Muscle of arm (tissue), 12 donors: ENCODE measurements around the gene CLEC16A. TPM values are rescaled to one million over a fixed set of nuclear protein-coding genes. Genes with fewer than 3 reads are reported as not detected.
A peak's percentile ranks its signal among the peaks of the same experiment; 100 is the strongest.

Experiments used
- DNase-seq: peaks from one replicate; pipeline ENCODE4 v3.0.0-alpha.2; 2013
- polyA plus RNA-seq, 12 donors: library from polyadenylated mRNA; unstranded; fragments of 120-200 nt; gene quantifications; one replicate each; pipeline ENCODE4 v1.2.1, GENCODE V29; 2013; ENCODE audit not compliant: insufficient read length in 12 of 12

Gene CLEC16A
- polyA plus RNA-seq, 12 donors, result 11.8 to 16.1 (median 14.0) TPM; not detected in 1

- no peak for DNase-seq
Measured at GRCh38 chr16:11139326-11140097, 195.1 kb downstream of the CLEC16A start.

GRCh38 chr16:11140098-11140375 lies 195.7 kb downstream of the CLEC16A start:
- DNase-seq, result no peak

- no peak for DNase-seq
Measured at GRCh38 chr16:11140466-11140865, 196.1 kb downstream of the CLEC16A start.

- no peak for DNase-seq
Measured at GRCh38 chr16:11140867-11141266, 196.5 kb downstream of the CLEC16A start.

GRCh38 chr16:11141409-11142260 lies 197.3 kb downstream of the CLEC16A start:
- DNase-seq, result no peak

GRCh38 chr16:11142261-11142630 lies 197.9 kb downstream of the CLEC16A start:
- DNase-seq, result no peak

GRCh38 chr16:11142951-11143350 lies 198.6 kb downstream of the CLEC16A start:
- no peak for DNase-seq

GRCh38 chr16:11143372-11144035 lies 199.1 kb downstream of the CLEC16A start:
- no peak for DNase-seq

GRCh38 chr16:11144122-11144521 lies 199.8 kb downstream of the CLEC16A start:
- no peak for DNase-seq

GRCh38 chr16:11145173-11145818 lies 200.9 kb downstream of the CLEC16A start:
- no peak for DNase-seq

- no peak for DNase-seq
Measured at GRCh38 chr16:11145819-11146211, 201.5 kb downstream of the CLEC16A start.

GRCh38 chr16:11147033-11147753 lies 202.8 kb downstream of the CLEC16A start:
- no peak for DNase-seq

GRCh38 chr16:11147754-11148444 lies 203.5 kb downstream of the CLEC16A start:
- DNase-seq, result peak; percentile 50

GRCh38 chr16:11149011-11149616 lies 204.8 kb downstream of the CLEC16A start:
- DNase-seq, result no peak

GRCh38 chr16:11150190-11150589 lies 205.8 kb downstream of the CLEC16A start:
- DNase-seq, result no peak

GRCh38 chr16:11151156-11151884 lies 207.0 kb downstream of the CLEC16A start:
- DNase-seq, result no peak

GRCh38 chr16:11151885-11152629 lies 207.7 kb downstream of the CLEC16A start:
- DNase-seq, result no peak

- DNase-seq, result no peak
Measured at GRCh38 chr16:11152677-11153331, 208.4 kb downstream of the CLEC16A start.
